Measurements from ENCODE around the gene CCDC180. TPM values are rescaled to one million over a fixed set of nuclear protein-coding genes. Genes with fewer than 3 reads are reported as not detected.

CCDC180 gene
- total and polyA plus RNA-seq, 4 donors: 0.09 to 3.1 (median 0.84) TPM

DNA sequence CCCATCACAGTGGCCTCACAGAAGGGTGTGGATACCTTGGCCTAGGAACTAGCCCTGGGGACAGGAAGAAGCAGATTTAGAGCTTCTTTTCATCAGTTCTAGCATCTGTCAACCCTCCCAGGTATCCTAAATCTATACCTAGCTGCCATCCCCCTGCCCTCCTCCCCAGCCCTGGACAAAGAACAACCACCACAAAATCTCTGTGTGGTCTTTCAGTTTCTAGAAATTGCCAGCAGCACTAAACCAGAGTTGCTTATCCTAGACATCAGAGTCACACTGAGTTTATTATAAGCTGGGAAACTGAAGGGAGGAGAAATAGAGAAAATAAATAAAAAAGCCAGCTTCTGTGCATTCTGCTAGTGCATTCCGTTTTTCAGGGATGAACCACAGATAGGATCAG, 14.6 kb downstream of the CCDC180 start:
- Histone ChIP-seq H3K9me3 (ENCODE audit: control insufficient read depth in 4 of 4, low read length in 3 of 4) (no peaks in the 10 kb centered on the region), H3K4me1 (ENCODE audit: control insufficient read depth in 4 of 4, insufficient read depth in 4 of 4, low read length in 3 of 4) (no peaks in the 10 kb centered on the region), H3K27ac (ENCODE audit: low read depth in 1 of 2, low read length in 2 of 2) (no peak overlapping the region), H3K27me3 (ENCODE audit: control insufficient read depth in 4 of 4, insufficient read depth in 4 of 4, low read length in 3 of 4) (no peaks in the 10 kb centered on the region), H3K36me3 (ENCODE audit: control insufficient read depth in 4 of 4, insufficient read depth in 3 of 4, low read depth in 1 of 4, low read length in 3 of 4) (peaks cover 0 to 28% (median 0%) of the 10 kb centered on the region in 4 donors), H3K9ac (ENCODE audit: low read depth in 1 of 2, low read length in 2 of 2) (no peak overlapping the region), H3K4me3 (ENCODE audit: low read depth in 1 of 3, low read length in 3 of 3) (no peak overlapping the region)
- 95% methylated on average over 1 of the region's 1 CpG for WGBS
- DNase-seq (ENCODE audit: low spot score): no peak
- TF ChIP-seq FOXA1 (IDR thresholded peaks at IDR 0.05) (no peak), YY1 (IDR thresholded peaks at IDR 0.05) (no peak), HNF4G (IDR thresholded peaks at IDR 0.05) (no peak), RAD21 (IDR thresholded peaks at IDR 0.05) (no peak), FOXA2 (IDR thresholded peaks at IDR 0.05) (no peak), GABPA (IDR thresholded peaks at IDR 0.05 in 1 of 2, conservative IDR thresholded peaks at IDR 0.05 in 1 of 2) (no peak), NR2F2 (IDR thresholded peaks at IDR 0.05) (no peak), REST (IDR thresholded peaks at IDR 0.05) (no peak), EGR1 (IDR thresholded peaks at IDR 0.05; ENCODE audit: low read depth in 2 of 2) (no peak), SP1 (IDR thresholded peaks at IDR 0.05) (no peak), JUND (IDR thresholded peaks at IDR 0.05) (no peak), TAF1 (conservative IDR thresholded peaks at IDR 0.05) (no peak)
- TF ChIP-seq, protein P1, sequence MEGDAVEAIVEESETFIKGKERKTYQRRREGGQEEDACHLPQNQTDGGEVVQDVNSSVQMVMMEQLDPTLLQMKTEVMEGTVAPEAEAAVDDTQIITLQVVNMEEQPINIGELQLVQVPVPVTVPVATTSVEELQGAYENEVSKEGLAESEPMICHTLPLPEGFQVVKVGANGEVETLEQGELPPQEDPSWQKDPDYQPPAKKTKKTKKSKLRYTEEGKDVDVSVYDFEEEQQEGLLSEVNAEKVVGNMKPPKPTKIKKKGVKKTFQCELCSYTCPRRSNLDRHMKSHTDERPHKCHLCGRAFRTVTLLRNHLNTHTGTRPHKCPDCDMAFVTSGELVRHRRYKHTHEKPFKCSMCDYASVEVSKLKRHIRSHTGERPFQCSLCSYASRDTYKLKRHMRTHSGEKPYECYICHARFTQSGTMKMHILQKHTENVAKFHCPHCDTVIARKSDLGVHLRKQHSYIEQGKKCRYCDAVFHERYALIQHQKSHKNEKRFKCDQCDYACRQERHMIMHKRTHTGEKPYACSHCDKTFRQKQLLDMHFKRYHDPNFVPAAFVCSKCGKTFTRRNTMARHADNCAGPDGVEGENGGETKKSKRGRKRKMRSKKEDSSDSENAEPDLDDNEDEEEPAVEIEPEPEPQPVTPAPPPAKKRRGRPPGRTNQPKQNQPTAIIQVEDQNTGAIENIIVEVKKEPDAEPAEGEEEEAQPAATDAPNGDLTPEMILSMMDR (IDR thresholded peaks at IDR 0.05; ENCODE audit: low read depth, low read length, missing input control): no peak
- TF ChIP-seq, protein P2, sequence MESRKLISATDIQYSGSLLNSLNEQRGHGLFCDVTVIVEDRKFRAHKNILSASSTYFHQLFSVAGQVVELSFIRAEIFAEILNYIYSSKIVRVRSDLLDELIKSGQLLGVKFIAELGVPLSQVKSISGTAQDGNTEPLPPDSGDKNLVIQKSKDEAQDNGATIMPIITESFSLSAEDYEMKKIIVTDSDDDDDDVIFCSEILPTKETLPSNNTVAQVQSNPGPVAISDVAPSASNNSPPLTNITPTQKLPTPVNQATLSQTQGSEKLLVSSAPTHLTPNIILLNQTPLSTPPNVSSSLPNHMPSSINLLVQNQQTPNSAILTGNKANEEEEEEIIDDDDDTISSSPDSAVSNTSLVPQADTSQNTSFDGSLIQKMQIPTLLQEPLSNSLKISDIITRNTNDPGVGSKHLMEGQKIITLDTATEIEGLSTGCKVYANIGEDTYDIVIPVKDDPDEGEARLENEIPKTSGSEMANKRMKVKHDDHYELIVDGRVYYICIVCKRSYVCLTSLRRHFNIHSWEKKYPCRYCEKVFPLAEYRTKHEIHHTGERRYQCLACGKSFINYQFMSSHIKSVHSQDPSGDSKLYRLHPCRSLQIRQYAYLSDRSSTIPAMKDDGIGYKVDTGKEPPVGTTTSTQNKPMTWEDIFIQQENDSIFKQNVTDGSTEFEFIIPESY (IDR thresholded peaks at IDR 0.05): no peak

DNA sequence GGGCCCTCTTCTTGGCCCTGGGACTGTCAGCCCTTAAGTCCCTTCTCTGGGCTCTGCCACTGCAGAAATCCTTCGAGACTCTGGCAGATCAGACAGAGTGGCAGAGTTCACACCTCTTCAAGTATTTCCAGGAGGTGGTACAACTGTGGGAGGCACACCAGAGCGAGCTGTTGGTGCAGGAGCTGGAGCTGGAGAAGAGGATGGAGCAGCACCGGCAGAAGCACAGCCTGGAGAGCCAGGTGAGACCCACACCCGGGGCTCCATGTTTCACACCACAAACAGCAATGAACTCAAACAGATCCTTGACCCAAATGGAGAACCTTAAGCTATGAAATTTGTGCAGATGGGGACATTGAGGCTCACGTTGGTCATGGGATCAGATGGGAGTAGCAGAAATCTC, 17.5 kb downstream of the CCDC180 start:
- Histone ChIP-seq H3K36me3 (ENCODE audit: control insufficient read depth in 4 of 4, insufficient read depth in 3 of 4, low read depth in 1 of 4, low read length in 3 of 4) (peaks cover 0 to 22% (median 0%) of the 10 kb centered on the region in 4 donors), H3K4me1 (ENCODE audit: control insufficient read depth in 4 of 4, insufficient read depth in 4 of 4, low read length in 3 of 4) (no peaks in the 10 kb centered on the region), H3K27me3 (ENCODE audit: control insufficient read depth in 4 of 4, insufficient read depth in 4 of 4, low read length in 3 of 4) (no peaks in the 10 kb centered on the region), H3K9me3 (ENCODE audit: control insufficient read depth in 4 of 4, low read length in 3 of 4) (no peaks in the 10 kb centered on the region), H3K4me3 (ENCODE audit: low read depth in 1 of 3, low read length in 3 of 3) (no peak overlapping the region), H3K27ac (ENCODE audit: low read depth in 1 of 2, low read length in 2 of 2) (no peak overlapping the region), H3K9ac (ENCODE audit: low read depth in 1 of 2, low read length in 2 of 2) (no peak overlapping the region)
- WGBS: 96% methylated on average over 5 of the region's 5 CpGs
- no peak for DNase-seq (ENCODE audit: low spot score)
- TF ChIP-seq HNF4G (IDR thresholded peaks at IDR 0.05) (no peak), FOXA2 (IDR thresholded peaks at IDR 0.05) (no peak), RXRA (IDR thresholded peaks at IDR 0.05) (no peak), YY1 (IDR thresholded peaks at IDR 0.05) (no peak), RAD21 (IDR thresholded peaks at IDR 0.05) (no peak), FOXA1 (IDR thresholded peaks at IDR 0.05) (no peak), SP1 (IDR thresholded peaks at IDR 0.05) (no peak), ATF3 (IDR thresholded peaks at IDR 0.05) (no peak), GABPA (IDR thresholded peaks at IDR 0.05 in 1 of 2, conservative IDR thresholded peaks at IDR 0.05 in 1 of 2) (no peak), HNF4A (conservative IDR thresholded peaks at IDR 0.05) (no peak), JUND (IDR thresholded peaks at IDR 0.05) (no peak), EGR1 (IDR thresholded peaks at IDR 0.05; ENCODE audit: low read depth in 2 of 2) (no peak)
- TF ChIP-seq, protein P3, sequence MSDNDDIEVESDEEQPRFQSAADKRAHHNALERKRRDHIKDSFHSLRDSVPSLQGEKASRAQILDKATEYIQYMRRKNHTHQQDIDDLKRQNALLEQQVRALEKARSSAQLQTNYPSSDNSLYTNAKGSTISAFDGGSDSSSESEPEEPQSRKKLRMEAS (IDR thresholded peaks at IDR 0.05): no peak
- TF ChIP-seq, protein P2 (IDR thresholded peaks at IDR 0.05): no peak
- TF ChIP-seq, protein P1 (IDR thresholded peaks at IDR 0.05; ENCODE audit: low read depth, low read length, missing input control): no peak

All from liver (tissue), 9 donors.